ELF-1 (cell line): ENCODE measurements around the gene ZBTB12.
A peak's percentile ranks its signal among the peaks of the same experiment; 100 is the strongest.
"Not testable (repeated sequence)": the region's sequence is repeated elsewhere in the genome, so short reads cannot be mapped to it uniquely, and the experiment has no call there.

ENCODE experiments used
- DNase-seq: peaks from one replicate; pipeline ENCODE4 v3.0.0-alpha.2; 2016; ENCODE audit warnings: low read depth, low spot score

Gene ZBTB12, protein sequence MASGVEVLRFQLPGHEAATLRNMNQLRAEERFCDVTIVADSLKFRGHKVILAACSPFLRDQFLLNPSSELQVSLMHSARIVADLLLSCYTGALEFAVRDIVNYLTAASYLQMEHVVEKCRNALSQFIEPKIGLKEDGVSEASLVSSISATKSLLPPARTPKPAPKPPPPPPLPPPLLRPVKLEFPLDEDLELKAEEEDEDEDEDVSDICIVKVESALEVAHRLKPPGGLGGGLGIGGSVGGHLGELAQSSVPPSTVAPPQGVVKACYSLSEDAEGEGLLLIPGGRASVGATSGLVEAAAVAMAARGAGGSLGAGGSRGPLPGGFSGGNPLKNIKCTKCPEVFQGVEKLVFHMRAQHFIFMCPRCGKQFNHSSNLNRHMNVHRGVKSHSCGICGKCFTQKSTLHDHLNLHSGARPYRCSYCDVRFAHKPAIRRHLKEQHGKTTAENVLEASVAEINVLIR

DNA sequence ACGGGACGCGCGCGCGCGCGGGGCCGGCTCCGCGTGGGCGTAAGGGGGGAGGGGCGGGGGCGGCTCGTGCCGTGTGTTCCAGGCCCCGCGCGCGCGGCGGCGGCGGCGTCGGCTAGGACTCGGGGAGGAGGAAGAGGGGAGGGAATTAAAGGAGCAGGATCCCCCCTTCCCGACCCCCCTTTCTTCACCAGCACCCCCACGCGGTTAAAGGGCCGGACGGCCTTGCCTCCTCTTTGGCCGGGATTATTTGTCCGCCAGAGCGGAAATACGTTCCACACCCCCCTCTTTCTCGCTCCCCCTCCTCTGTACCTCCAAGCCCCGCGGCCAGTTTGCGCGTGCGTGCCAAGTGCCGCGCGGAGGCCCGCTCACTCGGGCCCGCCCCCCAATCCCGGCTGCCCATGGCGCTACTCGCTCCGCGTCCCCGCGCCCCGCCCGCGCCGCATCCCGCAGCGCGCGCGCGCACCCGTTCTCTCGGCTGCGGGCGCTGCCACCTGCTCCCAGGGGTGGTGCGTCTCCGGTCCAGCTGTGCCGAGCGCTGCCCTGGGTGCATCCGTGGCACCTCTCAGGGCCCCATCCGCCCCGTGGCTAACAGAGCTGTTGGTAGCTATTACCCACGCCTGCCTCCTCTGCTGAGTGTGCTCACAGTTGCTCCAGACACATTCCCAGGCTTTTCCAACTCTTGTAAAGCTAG, at the start of gene ZBTB12:
Gene ZBTB12 (minus strand): TSS at position 134 of the 691 bp plus-strand sequence. CDS start 781 bp downstream, outside the sequence.
- peak; percentile 84 for DNase-seq

DNA sequence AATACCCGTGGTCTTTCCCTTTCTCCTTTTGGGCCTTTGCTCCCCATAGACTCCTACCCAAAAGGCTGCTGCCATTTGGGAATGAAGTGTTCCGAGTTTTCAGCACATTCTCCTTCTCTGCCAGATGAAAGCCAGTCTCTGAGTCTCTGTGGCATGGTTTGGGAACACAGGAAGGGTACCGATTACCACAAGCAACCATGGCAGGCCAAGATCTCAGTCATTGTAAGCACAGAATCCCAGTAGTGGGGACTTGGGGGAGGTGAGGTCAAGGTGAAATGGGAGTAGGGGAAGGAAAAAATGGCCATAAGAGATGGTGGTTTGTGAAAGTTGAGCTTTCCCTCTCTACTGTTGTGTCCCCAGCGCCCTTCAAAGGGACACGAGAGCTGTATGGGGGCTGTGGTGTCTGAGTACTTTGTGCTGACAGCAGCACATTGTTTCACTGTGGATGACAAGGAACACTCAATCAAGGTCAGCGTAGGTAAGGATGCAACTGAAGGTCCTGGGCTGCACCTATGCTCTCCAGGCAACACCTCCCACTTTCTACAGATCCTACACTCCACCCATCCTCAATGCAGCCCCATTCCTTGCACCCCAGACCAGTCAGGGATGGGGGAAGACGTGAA, 48.2 kb upstream of the ZBTB12 start:
- no peak for DNase-seq

DNA sequence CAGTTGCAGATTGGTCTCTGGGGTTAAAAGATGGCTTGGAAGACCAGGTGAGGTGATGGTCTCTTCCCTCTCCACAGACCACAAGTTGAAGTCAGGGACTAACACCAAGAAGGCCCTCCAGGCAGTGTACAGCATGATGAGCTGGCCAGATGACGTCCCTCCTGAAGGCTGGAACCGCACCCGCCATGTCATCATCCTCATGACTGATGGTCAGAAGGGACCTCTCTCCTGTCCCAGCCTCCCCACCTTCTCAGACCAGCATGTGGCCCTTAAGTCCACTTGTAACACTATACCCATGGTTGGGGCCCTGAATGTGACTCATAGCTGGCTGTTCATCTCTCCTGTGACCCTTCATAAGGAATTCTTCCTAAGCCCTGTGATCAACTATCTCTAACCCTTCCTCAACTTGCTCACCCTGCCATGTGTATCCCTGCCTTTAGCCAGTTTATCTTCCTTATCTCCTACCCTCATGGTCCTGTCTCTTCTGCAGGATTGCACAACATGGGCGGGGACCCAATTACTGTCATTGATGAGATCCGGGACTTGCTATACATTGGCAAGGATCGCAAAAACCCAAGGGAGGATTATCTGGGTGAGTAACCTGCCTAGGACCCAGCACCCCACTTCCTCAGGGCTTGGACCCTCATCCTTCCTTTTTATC, 47.0 kb upstream of the ZBTB12 start:
- DNase-seq, result no peak

DNA sequence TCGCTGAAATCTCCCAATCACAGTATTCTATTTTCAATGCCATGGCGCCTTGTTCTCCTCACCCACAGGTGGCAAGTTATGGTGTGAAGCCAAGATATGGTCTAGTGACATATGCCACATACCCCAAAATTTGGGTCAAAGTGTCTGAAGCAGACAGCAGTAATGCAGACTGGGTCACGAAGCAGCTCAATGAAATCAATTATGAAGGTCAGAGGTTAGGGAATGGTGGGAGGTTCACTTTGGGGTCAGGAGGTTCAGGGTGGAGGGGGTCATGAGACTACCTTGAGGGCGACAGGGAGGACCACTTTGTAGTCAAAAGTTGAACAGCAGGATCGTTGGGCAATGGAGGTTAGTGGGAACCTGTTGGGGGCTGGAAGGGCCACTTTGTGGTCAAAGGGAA, 46.4 kb upstream of the ZBTB12 start:
- no peak for DNase-seq

DNA sequence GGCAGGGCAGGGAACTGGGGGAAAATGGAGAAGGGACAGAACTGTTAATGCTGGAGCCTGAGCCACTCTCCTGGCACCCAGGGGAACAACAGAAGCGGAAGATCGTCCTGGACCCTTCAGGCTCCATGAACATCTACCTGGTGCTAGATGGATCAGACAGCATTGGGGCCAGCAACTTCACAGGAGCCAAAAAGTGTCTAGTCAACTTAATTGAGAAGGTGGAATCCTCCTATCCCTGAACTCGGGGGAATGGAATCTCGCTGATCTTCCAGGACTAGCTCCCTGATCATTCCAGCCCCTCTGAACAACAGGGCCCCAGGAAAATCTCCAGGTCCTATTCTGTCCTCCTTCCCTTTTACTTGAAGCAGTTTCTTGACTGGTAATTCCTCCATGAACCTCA, 46.0 kb upstream of the ZBTB12 start:
- DNase-seq, result no peak

DNA sequence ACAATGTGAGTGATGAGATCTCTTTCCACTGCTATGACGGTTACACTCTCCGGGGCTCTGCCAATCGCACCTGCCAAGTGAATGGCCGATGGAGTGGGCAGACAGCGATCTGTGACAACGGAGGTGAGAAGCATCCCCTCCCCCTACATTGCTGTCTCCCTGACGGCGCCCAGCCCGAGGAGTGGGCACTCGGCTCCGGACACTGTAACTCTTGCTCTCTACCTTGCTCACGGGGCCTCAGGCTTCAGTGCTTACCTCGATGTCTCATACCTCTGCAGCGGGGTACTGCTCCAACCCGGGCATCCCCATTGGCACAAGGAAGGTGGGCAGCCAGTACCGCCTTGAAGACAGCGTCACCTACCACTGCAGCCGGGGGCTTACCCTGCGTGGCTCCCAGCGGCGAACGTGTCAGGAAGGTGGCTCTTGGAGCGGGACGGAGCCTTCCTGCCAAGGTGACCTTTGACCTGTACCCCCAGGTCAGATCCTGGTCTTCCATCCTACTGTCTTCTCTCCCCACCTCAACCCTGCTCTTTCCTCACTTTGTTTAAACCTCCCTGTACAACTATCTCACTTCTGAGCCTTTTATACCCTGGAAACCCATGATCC, 45.3 kb upstream of the ZBTB12 start:
- DNase-seq, result no peak

DNA sequence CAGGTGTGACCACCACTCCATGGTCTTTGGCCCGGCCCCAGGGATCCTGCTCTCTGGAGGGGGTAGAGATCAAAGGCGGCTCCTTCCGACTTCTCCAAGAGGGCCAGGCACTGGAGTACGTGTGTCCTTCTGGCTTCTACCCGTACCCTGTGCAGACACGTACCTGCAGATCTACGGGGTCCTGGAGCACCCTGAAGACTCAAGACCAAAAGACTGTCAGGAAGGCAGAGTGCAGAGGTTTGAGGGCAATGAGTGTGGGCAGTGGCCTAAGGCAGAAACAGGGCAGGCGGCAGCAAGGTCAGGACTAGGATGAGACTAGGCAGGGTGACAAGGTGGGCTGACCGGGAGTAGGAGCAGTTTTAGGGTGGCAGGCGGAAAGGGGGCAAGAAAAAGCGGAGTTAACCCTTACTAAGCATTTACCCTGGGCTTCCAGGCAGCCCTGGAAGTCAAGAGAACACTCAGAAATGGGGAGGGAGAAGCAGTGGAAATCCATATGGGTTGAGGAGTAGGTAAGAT, 44.5 kb upstream of the ZBTB12 start:
- no peak for DNase-seq

DNA sequence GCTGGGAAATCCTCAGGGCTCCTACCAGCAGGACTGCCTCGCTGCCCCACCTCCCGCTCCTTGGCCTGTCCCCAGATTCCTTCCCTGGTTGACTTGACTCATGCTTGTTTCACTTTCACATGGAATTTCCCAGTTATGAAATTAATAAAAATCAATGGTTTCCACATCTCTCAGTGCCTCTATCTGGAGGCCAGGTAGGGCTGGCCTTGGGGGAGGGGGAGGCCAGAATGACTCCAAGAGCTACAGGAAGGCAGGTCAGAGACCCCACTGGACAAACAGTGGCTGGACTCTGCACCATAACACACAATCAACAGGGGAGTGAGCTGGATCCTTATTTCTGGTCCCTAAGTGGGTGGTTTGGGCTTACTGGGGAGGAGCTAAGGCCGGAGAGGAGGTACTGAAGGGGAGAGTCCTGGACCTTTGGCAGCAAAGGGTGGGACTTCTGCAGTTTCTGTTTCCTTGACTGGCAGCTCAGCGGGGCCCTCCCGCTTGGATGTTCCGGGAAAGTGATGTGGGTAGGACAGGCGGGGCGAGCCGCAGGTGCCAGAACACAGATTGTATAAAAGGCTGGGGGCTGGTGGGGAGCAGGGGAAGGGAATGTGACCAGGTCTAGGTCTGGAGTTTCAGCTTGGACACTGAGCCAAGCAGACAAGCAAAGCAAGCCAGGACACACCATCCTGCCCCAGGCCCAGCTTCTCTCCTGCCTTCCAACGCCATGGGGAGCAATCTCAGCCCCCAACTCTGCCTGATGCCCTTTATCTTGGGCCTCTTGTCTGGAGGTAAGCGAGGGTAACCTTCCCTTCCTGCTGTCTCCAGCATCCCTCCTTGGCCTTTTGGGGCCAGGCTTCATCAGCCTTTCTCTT, 43.9 kb upstream of the ZBTB12 start, which contains the start of gene CFB:
Gene CFB (plus strand): TSS at position 589 of the 863 bp plus-strand sequence. CDS start 127 bp downstream, at position 716.
- DNase-seq, result peak; percentile 68

DNA sequence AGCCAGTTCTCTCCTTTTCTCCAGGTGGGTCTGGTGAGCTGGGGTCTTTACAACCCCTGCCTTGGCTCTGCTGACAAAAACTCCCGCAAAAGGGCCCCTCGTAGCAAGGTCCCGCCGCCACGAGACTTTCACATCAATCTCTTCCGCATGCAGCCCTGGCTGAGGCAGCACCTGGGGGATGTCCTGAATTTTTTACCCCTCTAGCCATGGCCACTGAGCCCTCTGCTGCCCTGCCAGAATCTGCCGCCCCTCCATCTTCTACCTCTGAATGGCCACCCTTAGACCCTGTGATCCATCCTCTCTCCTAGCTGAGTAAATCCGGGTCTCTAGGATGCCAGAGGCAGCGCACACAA, 43.2 kb upstream of the ZBTB12 start:
- DNase-seq, result no peak

DNA sequence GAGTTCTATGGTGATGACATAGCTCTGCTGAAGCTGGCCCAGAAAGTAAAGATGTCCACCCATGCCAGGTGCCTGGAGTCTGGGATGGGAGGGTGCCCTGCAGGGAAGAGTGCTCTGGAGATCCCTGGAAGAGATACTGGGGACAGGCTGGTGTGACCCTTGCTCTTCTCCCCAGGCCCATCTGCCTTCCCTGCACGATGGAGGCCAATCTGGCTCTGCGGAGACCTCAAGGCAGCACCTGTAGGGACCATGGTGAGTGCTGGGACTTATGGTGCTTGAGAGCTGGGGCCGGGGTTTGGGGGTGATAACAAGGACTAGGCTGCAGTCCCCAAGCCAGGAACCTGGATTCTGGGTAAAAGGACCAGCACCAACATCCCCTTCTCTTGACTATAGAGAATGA, 41.9 kb upstream of the ZBTB12 start:
- DNase-seq, result no peak

DNA sequence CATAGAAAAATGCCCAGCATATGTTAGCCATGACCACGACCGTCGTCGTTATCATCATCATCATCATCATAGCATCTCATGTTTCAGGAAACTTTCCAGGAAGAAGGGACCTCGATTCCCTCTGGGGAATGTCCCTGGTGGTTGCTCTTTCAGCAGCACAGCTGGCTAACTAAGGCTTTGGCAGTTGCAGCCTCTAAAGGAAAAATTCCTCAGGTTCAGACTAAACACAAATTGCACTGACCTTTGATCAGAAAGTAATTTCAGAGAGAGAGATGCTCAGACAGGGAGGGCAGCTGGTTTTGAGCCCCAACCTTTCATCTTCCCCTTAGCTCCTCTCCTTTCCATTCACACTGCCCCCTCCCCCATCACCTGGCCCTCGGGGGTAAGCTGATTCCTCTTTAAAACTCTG, 38.4 kb upstream of the ZBTB12 start:
- DNase-seq, result no peak

DNA sequence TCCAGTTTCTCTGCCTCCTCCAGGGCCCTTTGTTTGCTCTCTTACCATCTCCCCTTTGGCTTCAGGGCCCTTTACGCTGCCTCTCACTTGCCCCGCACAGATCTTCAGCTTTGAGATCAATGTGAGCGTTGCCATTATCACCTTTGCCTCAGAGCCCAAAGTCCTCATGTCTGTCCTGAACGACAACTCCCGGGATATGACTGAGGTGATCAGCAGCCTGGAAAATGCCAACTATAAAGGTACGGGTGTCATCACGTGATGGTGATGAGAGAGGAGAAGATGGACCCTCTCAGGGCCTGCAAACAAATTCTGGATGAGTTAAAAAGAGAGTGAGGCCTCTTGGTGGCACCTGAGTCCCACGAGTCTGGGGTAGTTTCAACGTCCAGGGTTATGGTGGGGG, 33.9 kb upstream of the ZBTB12 start:
- no peak for DNase-seq

DNA sequence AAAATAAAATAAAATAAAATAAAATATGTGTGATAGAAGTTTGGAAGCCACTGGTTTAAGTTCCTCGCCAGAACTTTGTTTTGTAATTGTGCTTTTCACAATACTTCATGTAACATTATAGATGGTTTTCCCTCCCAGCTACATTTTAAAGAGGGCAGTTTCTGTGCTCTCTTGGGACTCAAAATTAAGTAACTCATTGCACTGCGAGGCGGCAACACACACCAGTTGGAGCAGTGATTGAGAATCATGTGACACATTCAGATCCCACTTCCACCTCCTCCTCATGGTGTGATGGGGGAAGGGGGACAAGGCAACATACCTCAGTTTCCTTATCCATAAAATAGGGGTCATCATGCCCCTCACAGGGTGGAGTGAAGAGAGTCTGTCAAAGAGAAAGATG, 33.1 kb upstream of the ZBTB12 start:
- no peak for DNase-seq

DNA sequence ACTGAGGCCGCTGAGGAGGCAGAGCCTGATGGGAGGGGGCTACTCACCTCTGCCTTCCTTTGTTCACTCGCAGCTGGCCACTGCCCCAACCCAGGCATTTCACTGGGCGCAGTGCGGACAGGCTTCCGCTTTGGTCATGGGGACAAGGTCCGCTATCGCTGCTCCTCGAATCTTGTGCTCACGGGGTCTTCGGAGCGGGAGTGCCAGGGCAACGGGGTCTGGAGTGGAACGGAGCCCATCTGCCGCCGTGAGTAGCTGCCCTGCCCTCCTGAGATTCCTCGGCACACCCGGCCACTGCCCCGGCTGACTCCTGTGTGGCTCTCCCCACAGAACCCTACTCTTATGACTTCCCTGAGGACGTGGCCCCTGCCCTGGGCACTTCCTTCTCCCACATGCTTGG, 31.7 kb upstream of the ZBTB12 start:
- DNase-seq, result no peak

DNA sequence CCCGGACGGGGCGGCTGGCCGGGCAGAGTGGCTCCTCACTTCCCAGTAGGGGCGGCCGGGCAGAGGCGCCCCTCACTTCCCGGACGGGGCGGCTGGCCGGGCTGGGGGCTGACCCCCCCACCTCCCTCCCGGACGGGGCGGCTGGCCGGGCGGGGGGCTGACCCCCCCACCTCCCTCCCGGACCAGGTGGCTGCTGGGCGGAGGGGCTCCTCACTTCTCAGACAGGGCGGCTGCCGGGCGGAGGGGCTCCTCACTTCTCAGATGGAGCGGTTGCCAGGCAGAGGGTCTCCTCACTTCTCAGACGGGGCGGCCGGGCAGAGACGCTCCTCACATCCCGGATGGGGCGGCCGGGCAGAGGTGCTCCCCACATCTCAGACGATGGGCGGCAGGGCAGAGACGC, 30.3 kb upstream of the ZBTB12 start:
- not testable (repeated sequence) for DNase-seq

DNA sequence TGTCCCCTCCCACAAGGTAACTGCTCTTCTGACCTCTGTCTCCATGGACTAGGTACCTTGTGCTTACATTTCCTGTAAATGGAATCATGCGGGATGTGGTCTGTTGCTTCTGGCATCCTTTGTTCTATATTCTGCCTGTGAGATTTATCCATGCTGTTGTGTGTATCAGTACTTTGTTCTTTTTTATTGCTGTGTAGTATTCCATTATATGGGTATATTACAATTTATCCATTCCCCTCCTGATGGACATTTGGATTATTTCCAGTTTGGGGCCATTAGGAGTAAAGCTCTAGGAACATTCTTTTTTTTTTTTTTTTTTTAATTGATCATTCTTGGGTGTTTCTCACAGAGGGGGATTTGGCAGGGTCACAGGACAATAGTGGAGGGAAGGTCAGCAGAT, 29.1 kb upstream of the ZBTB12 start:
- DNase-seq, result no peak

DNA sequence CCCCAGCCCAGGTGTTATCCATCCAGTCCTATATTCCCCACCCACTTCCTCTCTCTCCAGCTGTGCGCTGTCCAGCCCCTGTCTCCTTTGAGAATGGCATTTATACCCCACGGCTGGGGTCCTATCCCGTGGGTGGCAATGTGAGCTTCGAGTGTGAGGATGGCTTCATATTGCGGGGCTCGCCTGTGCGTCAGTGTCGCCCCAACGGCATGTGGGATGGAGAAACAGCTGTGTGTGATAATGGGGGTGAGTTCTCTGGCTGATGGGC, 26.7 kb upstream of the ZBTB12 start:
- no peak for DNase-seq

DNA sequence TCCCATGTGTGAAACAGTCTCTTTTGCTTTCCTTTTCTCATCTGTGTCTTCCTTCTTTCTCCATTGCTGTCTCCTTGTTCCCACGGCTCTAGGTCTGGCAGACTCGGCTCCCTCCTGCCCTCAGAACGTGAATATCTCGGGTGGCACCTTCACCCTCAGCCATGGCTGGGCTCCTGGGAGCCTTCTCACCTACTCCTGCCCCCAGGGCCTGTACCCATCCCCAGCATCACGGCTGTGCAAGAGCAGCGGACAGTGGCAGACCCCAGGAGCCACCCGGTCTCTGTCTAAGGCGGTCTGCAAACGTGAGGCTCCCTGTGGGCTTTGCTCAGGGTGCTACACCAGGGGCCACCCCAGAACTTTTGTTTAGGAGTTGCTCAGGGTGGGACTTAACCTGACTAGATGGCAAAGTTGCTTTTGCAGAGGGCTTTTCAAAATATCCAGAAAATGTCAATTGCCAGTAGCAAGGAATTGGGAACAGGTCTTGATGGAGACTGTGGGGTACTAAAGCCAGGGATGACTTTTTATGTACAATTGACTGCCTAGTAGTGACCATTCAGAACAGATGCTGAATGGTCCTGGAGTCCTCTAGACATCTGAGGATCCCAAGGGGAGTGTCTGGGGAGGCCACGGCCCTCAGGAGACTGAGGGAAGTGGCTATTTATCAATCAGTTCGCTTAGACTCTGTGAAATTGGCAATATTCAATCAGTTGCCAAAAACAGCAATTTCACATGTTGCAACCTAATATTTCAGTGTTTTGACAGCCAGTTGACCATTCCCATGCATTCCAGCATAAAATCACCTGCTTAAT, 26.2 kb upstream of the ZBTB12 start:
- DNase-seq, result no peak

DNA sequence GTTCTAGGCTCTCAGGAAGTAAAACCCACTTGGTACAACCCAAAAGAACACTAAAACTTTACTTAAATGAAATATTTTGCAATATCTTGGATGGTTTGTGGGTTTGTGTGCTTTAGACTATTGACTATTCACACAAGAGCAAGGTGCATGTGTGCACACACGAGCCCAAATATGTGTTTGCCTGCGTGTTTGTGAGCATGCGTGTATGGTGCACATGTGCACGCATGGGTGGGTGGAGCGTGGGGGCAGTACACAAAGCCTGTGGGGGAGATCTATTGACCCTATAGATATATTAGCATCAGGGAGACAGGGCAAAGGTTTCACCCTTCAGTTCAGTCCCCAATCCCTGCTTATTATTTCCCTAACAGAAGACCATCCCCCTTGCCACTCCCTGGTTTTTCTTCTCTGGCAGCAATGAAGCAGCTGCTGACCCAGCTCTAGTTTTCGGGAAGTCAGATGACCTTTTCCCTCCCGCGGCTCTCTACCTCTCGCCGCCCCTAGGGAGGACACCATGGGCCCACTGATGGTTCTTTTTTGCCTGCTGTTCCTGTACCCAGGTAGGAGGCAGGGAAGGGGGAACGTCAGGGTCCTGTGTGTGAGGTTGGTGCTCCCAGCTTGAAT, 25.5 kb upstream of the ZBTB12 start, which contains the start of gene C2:
Gene C2 (plus strand): TSS at position 476 of the 621 bp plus-strand sequence. CDS start 36 bp downstream, at position 512.
- DNase-seq, result no peak
